ENCODE results near the gene GHDC. TPM values are rescaled to one million over a fixed set of nuclear protein-coding genes. Genes with fewer than 3 reads are reported as not detected.
"Not testable (repeated sequence)": the region's sequence is repeated elsewhere in the genome, so short reads cannot be mapped to it uniquely, and the experiment has no call there.

Gene GHDC
- total RNA-seq, 1 donor, result 14.8 TPM

DNA sequence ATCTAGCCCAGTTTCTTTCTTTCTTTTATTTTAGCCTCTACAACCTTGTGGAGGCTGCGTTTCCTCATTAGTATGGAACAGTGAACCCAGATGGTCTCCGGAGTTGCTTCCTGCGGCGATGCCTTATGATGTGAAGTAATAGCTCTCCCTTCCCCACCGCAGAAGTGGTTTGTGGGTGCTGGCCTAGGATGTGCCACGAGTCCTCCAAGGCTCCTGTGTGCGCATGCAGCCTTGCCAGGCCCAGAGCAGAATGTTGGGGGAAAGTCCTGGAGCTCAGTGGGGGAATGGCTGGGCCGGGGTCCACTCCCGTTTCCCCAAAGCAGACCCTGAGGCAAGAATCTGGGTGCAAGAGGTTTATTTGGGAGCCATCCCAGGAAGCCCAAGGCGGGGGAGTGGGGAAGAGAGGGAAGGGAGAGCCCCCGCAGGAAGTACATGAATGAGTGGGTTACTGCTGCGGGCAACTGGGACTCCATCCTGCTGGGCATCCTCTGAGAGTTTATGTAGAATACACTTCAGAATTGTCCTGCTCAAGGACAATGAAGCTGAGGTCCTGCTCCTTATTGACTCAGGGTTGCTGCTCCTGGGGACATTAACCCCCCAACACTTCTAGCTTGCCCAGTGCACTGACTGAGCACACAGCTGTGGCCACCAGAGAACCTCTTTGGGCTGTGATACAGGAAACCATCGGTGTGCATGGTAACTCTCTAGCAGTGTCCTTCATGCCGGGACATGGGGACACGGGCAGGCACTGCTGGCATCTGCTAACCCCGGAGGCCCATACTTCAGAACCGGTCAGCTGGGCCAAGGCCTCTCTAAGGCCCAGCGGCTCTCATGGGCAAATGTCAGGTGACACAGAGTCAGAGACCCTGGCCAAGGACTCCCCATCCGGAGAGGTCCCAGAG lies 5.3 kb downstream of the GHDC start:
- H3K4me3 ChIP-seq (ENCODE audit: low read depth, low read length), result no peak overlapping the region
- TF ChIP-seq, protein P1, sequence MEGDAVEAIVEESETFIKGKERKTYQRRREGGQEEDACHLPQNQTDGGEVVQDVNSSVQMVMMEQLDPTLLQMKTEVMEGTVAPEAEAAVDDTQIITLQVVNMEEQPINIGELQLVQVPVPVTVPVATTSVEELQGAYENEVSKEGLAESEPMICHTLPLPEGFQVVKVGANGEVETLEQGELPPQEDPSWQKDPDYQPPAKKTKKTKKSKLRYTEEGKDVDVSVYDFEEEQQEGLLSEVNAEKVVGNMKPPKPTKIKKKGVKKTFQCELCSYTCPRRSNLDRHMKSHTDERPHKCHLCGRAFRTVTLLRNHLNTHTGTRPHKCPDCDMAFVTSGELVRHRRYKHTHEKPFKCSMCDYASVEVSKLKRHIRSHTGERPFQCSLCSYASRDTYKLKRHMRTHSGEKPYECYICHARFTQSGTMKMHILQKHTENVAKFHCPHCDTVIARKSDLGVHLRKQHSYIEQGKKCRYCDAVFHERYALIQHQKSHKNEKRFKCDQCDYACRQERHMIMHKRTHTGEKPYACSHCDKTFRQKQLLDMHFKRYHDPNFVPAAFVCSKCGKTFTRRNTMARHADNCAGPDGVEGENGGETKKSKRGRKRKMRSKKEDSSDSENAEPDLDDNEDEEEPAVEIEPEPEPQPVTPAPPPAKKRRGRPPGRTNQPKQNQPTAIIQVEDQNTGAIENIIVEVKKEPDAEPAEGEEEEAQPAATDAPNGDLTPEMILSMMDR (IDR thresholded peaks at IDR 0.05; ENCODE audit: insufficient read depth, low read length), result no peak
- no peak for DNase-seq (ENCODE audit: low read depth)

DNA sequence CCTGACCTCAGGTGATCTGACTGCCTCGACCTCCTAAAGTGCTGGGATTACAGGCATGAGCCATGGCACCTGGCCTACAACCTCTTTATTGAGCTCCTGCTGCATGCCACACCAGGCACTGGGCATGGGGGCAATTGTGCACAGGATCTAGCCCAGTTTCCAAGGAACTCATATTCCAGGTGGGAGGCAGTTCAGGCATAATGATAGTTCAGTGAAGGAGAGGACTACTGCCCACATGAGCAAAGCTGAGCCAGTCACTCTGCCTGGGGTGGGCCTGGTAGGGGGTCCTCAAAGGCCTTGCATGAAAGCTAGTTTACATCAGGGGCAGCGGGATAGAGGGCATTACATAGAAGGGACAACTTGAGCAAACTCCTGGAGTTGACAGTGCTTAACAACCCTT lies 6.5 kb downstream of the GHDC start:
- TF ChIP-seq, protein P1 (IDR thresholded peaks at IDR 0.05; ENCODE audit: insufficient read depth, low read length), result no peak
- no peak overlapping the region for H3K4me3 ChIP-seq (ENCODE audit: low read depth, low read length)
- DNase-seq (ENCODE audit: low read depth), result no peak

DNA sequence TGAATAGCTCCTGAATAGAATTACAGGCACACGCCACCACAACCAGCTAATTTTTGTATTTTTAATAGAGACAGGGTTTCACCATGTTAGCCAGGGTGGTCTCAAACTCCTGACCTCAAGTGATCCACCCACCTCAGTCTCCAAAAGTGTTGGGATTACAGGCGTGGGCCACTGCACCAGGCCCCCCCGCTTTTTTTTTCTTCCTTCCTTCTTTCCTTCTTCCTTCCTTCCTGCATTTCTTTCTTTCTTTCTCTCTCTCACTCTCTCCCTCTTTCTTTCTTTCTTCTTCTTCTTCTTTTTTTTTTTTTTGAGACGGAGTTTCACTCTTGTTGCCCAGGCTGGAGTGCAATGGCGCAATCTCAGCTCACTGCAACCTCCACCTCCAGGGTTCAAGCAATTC lies 8.1 kb downstream of the GHDC start:
- not testable (repeated sequence) for DNase-seq (ENCODE audit: low read depth); H3K4me3 ChIP-seq (ENCODE audit: low read depth, low read length)

DNA sequence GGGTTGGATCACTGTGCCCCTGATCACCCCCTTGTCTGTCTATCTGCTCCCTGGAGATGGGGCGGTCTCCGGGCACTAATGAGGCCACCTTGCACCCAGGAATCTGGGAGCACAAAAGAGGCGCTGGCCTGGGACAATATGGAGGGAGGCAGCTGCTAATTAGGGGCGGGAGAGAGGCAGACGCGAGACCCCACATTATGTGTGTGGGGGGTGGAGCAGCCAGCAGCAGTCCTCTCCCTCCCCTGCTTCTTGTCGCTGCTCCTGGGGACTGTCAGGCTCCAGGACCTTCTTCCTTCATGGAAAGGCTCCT lies 8.7 kb downstream of the GHDC start:
- H3K4me3 ChIP-seq (ENCODE audit: low read depth, low read length), result no peak overlapping the region
- no peak for DNase-seq (ENCODE audit: low read depth)
- TF ChIP-seq, protein P1 (IDR thresholded peaks at IDR 0.05; ENCODE audit: insufficient read depth, low read length), result no peak

DNA sequence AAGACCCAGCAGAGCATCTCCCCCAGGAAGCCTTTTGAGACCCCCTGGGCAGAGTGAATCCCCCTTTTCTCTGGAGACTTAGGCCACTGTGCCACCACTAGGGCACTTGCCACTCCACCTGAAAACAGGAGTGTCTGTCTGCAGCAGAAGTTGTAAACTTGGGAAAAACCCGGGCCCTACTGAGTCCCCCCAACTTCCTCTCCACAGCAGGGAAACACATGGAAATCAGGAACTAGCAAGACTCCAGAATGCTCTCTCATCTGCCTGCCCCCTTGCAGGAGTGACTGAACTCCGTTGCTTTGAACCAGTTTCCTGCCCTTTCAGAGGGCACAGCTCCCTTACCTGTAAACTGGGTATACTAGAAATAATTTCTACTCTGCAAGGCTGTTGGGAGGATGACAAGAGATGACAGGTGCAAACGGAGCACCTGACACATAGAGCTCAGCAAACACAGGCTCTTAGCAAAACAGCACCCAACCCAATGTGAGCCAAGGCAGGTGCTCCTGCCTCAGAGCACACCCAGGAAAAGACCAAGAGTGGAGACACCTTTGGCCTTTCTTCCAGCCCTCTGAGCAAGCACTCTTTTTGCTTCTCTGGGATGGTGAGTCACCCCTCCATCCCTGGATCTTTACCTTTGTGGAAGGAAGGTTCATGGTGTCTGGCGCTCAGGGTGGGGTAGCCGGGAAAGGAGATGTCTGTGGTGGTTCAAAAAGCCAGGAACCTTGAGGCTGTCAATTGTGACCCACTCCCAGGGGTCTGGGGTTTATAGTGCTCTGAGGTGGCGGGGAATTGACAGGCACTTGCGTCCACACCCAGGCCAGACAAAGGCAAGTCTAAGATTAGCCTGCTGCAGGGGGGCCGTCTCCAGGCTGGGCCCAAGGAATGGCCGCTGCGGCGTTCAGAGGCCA lies 9.3 kb downstream of the GHDC start, which contains the start of gene HCRT:
Gene HCRT (minus strand): TSS at position 740 of the 908 bp plus-strand sequence. CDS start 87 bp downstream, at position 653.
- peak within 1 kb of the TSS; percentile 41 for H3K4me3 ChIP-seq (ENCODE audit: low read depth, low read length)
- TF ChIP-seq, protein P1 (IDR thresholded peaks at IDR 0.05; ENCODE audit: insufficient read depth, low read length), result no peak
- no peak for DNase-seq (ENCODE audit: low read depth)

DNA sequence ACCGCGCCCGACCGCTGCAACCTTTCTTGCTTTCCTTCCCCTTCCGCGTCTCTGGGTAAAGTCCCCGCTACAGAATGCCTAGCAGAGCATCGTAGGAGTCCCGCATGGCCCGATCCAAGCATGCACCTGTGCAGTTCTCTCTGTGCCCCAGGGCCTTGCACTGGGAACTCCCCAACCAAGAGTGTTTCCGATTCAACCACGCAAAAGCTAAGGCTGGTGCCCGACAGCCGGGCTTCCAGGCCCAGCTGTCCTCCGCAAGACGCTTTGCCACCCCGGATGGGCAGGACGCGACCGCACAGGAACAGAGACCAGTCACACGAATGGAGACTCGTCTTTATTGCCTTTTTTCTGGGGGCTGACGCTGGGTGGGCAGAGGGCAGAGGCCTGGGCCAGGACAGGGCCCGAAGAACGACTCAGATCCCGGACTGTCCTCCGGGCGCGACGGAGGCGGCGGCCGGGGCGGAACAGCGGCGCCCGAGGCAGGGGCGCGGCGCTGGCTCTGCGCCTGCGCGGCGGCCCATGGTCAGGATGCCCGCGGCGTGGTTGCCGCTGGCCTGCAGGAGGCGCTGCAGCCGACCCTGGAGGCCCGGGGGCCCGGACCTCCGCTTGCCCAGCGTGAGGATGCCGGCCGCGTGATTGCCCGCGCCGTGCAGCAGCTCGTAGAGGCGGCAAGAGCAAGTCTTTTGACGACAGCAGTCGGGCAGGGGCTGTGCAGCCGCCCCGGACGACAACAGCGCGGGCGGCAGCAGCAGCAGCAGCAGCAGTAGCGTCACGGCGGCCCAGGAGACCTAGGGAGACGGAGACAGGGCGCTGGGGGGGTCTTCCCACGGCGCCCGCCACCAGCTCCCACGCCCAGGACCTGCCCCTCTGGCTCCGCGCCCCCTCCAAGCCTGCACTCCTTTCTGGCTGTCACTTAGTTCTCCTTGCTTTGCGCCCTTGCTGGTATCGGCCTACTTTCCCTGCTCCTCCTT lies 10.3 kb downstream of the GHDC start:
- TF ChIP-seq, protein P1 (IDR thresholded peaks at IDR 0.05; ENCODE audit: insufficient read depth, low read length), result peak; percentile 64
- peak; percentile 52 for DNase-seq (ENCODE audit: low read depth)
- H3K4me3 ChIP-seq (ENCODE audit: low read depth, low read length), result peak overlapping the region; percentile 65

Measured in fibroblast of the aortic adventitia (primary cell).